Caco-2 (cell line): ENCODE measurements around the gene DMAP1. TPM values are rescaled to one million over a fixed set of nuclear protein-coding genes. Genes with fewer than 3 reads are reported as not detected.

Source experiments
- BruUV-seq: library from RNA; stranded (reverse); fragments of 400-500 nt; replicated peaks from 2 replicates; lab custom pipeline; 2021; lab: Mats Ljungman, UMichigan
- CTCF ChIA-PET: fragments of 300-600 bp; sonication (Branson Sonifier 250); formaldehyde crosslinking; loops from one replicate; lab custom pipeline; 2022; ENCODE audit warnings: antibody characterized with exemption; lab: Charles Lee
- POLR2A ChIA-PET: fragments of 300-600 bp; sonication (Branson Sonifier 250); formaldehyde crosslinking; loops from one replicate; lab custom pipeline; 2022; ENCODE audit warnings: antibody characterized with exemption; lab: Charles Lee
- DNase-seq, 2 experiments: peaks; one replicate each; pipeline versions ENCODE4 v3.0.0 to v3.0.0-alpha.2; 2020 to 2022
- H3K27me3 ChIP-seq: replicated peaks from 2 replicates; pipeline ENCODE4 v1.6.0; 2011; ENCODE audit warnings: low read length; ENCODE audit not compliant: control insufficient read depth, insufficient read depth
- H3K36me3 ChIP-seq: 2 replicates; pipeline ENCODE4 v1.5.1; 2011; ENCODE audit warnings: low read length; ENCODE audit not compliant: control insufficient read depth, insufficient read depth
- H3K4me1 ChIP-seq: fragments of 250-450 bp; sonication (Bioruptor Pico); 2 replicates; pipeline ENCODE4 v1.5.1; 2020; ENCODE audit warnings: mild to moderate bottlenecking
- H3K4me3 ChIP-seq: 2 replicates; pipeline ENCODE4 v1.5.1; 2011; ENCODE audit warnings: low read depth, mild to moderate bottlenecking, control low read depth, low read length
- H3K9me3 ChIP-seq: fragments of 250-450 bp; sonication (Bioruptor Pico); 2 replicates; pipeline ENCODE4 v1.5.1; 2020; ENCODE audit warnings: mild to moderate bottlenecking, moderate library complexity
- H3K27ac Mint-ChIP-seq: one replicate; pipeline ENCODE4 v1.8.0; 2022; ENCODE audit warnings: mixed read lengths; ENCODE audit not compliant: unreplicated experiment
- H3K27me3 Mint-ChIP-seq: one replicate; pipeline ENCODE4 v1.8.0; 2022; ENCODE audit warnings: mixed read lengths; ENCODE audit not compliant: insufficient read depth, unreplicated experiment
- H3K36me3 Mint-ChIP-seq: one replicate; pipeline ENCODE4 v1.8.0; 2022; ENCODE audit warnings: mild to moderate bottlenecking, mixed read lengths; ENCODE audit not compliant: insufficient read depth, unreplicated experiment
- H3K4me1 Mint-ChIP-seq: one replicate; pipeline ENCODE4 v1.8.0; 2022; ENCODE audit warnings: low read depth, mixed read lengths; ENCODE audit not compliant: unreplicated experiment
- H3K4me3 Mint-ChIP-seq: one replicate; pipeline ENCODE4 v1.8.0; 2022; ENCODE audit warnings: mild to moderate bottlenecking, moderate library complexity, mixed read lengths; ENCODE audit not compliant: unreplicated experiment
- H3K9me3 Mint-ChIP-seq: one replicate; pipeline ENCODE4 v1.8.0; 2022; ENCODE audit warnings: mixed read lengths; ENCODE audit not compliant: unreplicated experiment
- intact Hi-C: fragments of 100-400 bp; cut with micrococcal nuclease; formaldehyde crosslinking; loops from one replicate; pipeline ENCODE4 v1.10.0; 2022; ENCODE audit not compliant: unreplicated experiment
- total RNA-seq: library from RNA; stranded (reverse); gene quantifications from 2 replicates; pipeline ENCODE4 v1.2.3, GENCODE V29; 2022
- TF ChIP-seq, protein P1 (sequence below), 2 experiments: fragments of 200-600 bp in 1 of 2; IDR thresholded peaks; 1 replicate in 1 of 2; 2 replicates in 1 of 2; pipeline versions ENCODE4 v1.5.1 to v1.8.0; 2011 to 2022; ENCODE audit warnings: antibody characterized with exemption in 1 of 2, control low read depth in 1 of 2, inconsistent platforms in 1 of 2, low read depth in 1 of 2, low read length in 1 of 2, mild to moderate bottlenecking in 1 of 2, moderate library complexity in 1 of 2; ENCODE audit not compliant: insufficient read depth in 1 of 2, severe bottlenecking in 1 of 2, unreplicated experiment in 1 of 2

DMAP1 gene
- total RNA-seq, 1 experiment from 2014 or later = 40.4 TPM

- BruUV-seq = no TSS peak
- POLR2A ChIA-PET = no interaction called here
- H3K36me3 Mint-ChIP-seq = no peaks in the 10 kb centered on the region
- intact Hi-C loops = no loop called here
- H3K4me3 Mint-ChIP-seq = no peak overlapping the region
- Histone ChIP-seq H3K9me3 (no peaks in the 10 kb centered on the region), H3K27me3 (no peaks in the 10 kb centered on the region), H3K4me3 (no peak overlapping the region), H3K36me3 (no peaks in the 10 kb centered on the region), H3K4me1 (peaks cover 12% of the 10 kb centered on the region; the same call in 1 of the 2 replicates)
- TF ChIP-seq, protein P1, sequence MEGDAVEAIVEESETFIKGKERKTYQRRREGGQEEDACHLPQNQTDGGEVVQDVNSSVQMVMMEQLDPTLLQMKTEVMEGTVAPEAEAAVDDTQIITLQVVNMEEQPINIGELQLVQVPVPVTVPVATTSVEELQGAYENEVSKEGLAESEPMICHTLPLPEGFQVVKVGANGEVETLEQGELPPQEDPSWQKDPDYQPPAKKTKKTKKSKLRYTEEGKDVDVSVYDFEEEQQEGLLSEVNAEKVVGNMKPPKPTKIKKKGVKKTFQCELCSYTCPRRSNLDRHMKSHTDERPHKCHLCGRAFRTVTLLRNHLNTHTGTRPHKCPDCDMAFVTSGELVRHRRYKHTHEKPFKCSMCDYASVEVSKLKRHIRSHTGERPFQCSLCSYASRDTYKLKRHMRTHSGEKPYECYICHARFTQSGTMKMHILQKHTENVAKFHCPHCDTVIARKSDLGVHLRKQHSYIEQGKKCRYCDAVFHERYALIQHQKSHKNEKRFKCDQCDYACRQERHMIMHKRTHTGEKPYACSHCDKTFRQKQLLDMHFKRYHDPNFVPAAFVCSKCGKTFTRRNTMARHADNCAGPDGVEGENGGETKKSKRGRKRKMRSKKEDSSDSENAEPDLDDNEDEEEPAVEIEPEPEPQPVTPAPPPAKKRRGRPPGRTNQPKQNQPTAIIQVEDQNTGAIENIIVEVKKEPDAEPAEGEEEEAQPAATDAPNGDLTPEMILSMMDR (IDR thresholded peaks at IDR 0.05; ENCODE audit: insufficient read depth in 1 of 2, low read depth in 1 of 2, low read length in 1 of 2, severe bottlenecking in 1 of 2, unreplicated experiment in 1 of 2) = no peak
- no peaks in the 10 kb centered on the region for H3K9me3 Mint-ChIP-seq
- no peak for DNase-seq
- H3K4me1 Mint-ChIP-seq = peaks cover 22% of the 10 kb centered on the region
- H3K27me3 Mint-ChIP-seq = no peaks in the 10 kb centered on the region
- H3K27ac Mint-ChIP-seq = no peak overlapping the region
- CTCF ChIA-PET = no interaction called here
These were observed 49.7 kb downstream of the DMAP1 start for GRCh38 chr1:44262816-44263567.

DNA sequence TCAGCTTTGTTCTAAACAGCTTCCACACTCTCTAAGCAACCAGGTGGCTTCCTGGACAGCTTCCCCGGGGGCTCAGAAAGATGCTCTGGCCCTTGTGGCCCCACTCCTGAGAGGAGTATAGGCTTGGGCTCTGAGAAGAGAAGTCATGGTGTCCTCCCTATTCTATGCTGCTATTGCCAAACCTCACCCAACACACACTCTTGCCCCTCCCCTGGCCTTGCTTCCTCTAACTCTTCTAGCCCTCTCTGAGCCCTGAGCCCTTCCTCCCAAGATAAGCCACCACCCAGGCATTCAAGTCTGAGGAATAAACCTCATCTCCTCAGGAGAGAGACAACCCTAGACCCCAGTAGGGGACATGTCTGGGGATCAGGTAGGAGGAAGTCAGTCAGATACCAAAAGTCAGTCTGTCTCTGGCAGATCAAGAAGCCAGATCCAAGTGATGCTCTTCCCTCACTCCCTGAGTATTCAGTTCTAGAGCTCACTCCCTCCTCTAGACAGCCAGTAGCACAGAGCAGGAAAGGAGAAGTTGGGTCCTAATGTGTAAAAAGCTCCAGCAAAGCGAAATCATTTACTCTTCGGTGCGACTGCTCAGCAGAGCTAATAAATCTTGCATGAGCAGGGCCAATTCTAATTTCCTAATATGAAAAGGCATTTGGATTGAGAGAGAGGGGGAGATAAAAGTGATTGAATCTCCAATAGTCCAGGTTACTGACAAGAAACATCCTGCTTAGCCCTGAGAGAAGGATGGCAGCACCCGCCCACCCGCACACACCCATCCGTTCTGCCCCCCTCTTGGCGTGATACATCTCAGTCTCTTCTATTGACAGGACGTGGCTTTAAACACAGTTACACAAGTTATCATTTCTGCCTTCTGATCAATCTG lies 50.5 kb downstream of the DMAP1 start:
- no peaks in the 10 kb centered on the region for H3K9me3 ChIP-seq
- intact Hi-C loops = no loop called here
- ChIA-PET POLR2A (no interaction called here), CTCF (no interaction called here)
- Mint-ChIP-seq H3K4me1 (peaks cover 22% of the 10 kb centered on the region), H3K27ac (no peak overlapping the region), H3K4me3 (no peak overlapping the region), H3K36me3 (no peaks in the 10 kb centered on the region), H3K27me3 (no peaks in the 10 kb centered on the region), H3K9me3 (no peaks in the 10 kb centered on the region)
- DNase-seq = no peak
- no peaks in the 10 kb centered on the region for H3K27me3 ChIP-seq
- TF ChIP-seq, protein P1 (IDR thresholded peaks at IDR 0.05; ENCODE audit: insufficient read depth in 1 of 2, low read depth in 1 of 2, low read length in 1 of 2, severe bottlenecking in 1 of 2, unreplicated experiment in 1 of 2) = no peak
- H3K4me1 ChIP-seq = peaks cover 12% of the 10 kb centered on the region; the same call in 1 of the 2 replicates
- H3K4me3 ChIP-seq = no peak overlapping the region
- BruUV-seq = no TSS peak
- H3K36me3 ChIP-seq = no peaks in the 10 kb centered on the region

DNA sequence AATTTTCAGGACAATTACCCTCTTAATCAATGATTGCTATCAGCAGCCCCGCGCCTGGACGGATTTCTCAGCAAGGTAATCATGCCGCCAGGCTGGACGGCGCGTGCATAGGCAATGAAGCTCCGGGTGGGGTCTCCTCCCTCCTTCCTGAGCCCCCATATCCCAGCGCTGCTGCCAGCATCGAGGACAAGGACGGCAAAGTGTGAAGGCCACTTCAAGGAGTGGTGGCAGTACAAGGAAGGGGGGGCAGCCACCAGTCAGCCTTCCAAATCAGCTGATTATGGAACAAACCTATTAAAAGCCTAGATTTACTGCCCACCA lies 51.1 kb downstream of the DMAP1 start:
- H3K4me1 Mint-ChIP-seq = peaks cover 22% of the 10 kb centered on the region
- CTCF ChIA-PET = no interaction called here

More for the DNA sequence above, 51.1 kb downstream of the DMAP1 start:
- Mint-ChIP-seq H3K27ac (no peak overlapping the region), H3K4me3 (no peak overlapping the region), H3K27me3 (no peaks in the 10 kb centered on the region), H3K36me3 (no peaks in the 10 kb centered on the region), H3K9me3 (no peaks in the 10 kb centered on the region)
- POLR2A ChIA-PET = no interaction called here
- BruUV-seq = no TSS peak
- intact Hi-C loops = no loop called here
- H3K9me3 ChIP-seq = no peaks in the 10 kb centered on the region
- TF ChIP-seq, protein P1 (IDR thresholded peaks at IDR 0.05; ENCODE audit: insufficient read depth in 1 of 2, low read depth in 1 of 2, low read length in 1 of 2, severe bottlenecking in 1 of 2, unreplicated experiment in 1 of 2) = no peak
- H3K4me3 ChIP-seq = no peak overlapping the region
- peaks cover 12% of the 10 kb centered on the region; the same call in 1 of the 2 replicates for H3K4me1 ChIP-seq
- no peak for DNase-seq
- H3K36me3 ChIP-seq = no peaks in the 10 kb centered on the region
- no peaks in the 10 kb centered on the region for H3K27me3 ChIP-seq
